T-helper 2 cell treated with Interferon-gamma antibody and Interleukin-4, amounts not matched to agents 5 μg/mL and 100 μg/mL, for 36 hours (primary cell): ENCODE data around the gene C1QTNF12.
"Not testable (repeated sequence)": the region's sequence is repeated elsewhere in the genome, so short reads cannot be mapped to it uniquely, and the experiment has no call there.

ENCODE experiments used
- DNase-seq: peaks from one replicate; pipeline ENCODE4 v3.0.0; 2021; ENCODE audit warnings: low spot score
- H3K27ac Mint-ChIP-seq: one replicate; pipeline ENCODE4 v1.8.0; 2021; ENCODE audit warnings: mild to moderate bottlenecking, mixed read lengths
- H3K27me3 Mint-ChIP-seq: one replicate; pipeline ENCODE4 v1.8.0; 2021; ENCODE audit warnings: low read depth, mixed read lengths
- H3K36me3 Mint-ChIP-seq: one replicate; pipeline ENCODE4 v1.8.0; 2021; ENCODE audit warnings: low read depth, mixed read lengths
- H3K4me1 Mint-ChIP-seq: one replicate; pipeline ENCODE4 v1.8.0; 2021; ENCODE audit warnings: low read depth, mixed read lengths
- H3K4me3 Mint-ChIP-seq: one replicate; pipeline ENCODE4 v1.8.0; 2022; ENCODE audit warnings: mild to moderate bottlenecking, moderate library complexity, mixed read lengths
- H3K9me3 Mint-ChIP-seq: one replicate; pipeline ENCODE4 v1.8.0; 2021; ENCODE audit warnings: mixed read lengths

C1QTNF12 gene

GRCh38 chr1:1259119-1259488, 12.6 kb upstream of the C1QTNF12 start:
- no peak for DNase-seq
- H3K36me3 Mint-ChIP-seq: peaks cover 44% of the 10 kb centered on the region

GRCh38 chr1:1256956-1257871, 10.7 kb upstream of the C1QTNF12 start:
- Mint-ChIP-seq H3K36me3 (peaks cover 48% of the 10 kb centered on the region), H3K9me3 (no peaks in the 10 kb centered on the region), H3K27me3 (no peaks in the 10 kb centered on the region), H3K4me3 (no peak overlapping the region), H3K27ac (peak overlapping the region; percentile 54), H3K4me1 (peaks cover 5% of the 10 kb centered on the region)
- DNase-seq: no peak

More at GRCh38 chr1:1259119-1259488, 12.6 kb upstream of the C1QTNF12 start:
- Mint-ChIP-seq H3K27me3 (no peaks in the 10 kb centered on the region), H3K9me3 (no peaks in the 10 kb centered on the region), H3K4me1 (peaks cover 5% of the 10 kb centered on the region), H3K27ac (no peak overlapping the region), H3K4me3 (no peak overlapping the region)

GRCh38 chr1:1255611-1256010, 9.1 kb upstream of the C1QTNF12 start:
- H3K27me3 Mint-ChIP-seq: no peaks in the 10 kb centered on the region
- peaks cover 8% of the 10 kb centered on the region for H3K4me1 Mint-ChIP-seq
- H3K27ac Mint-ChIP-seq: no peak overlapping the region
- no peak overlapping the region for H3K4me3 Mint-ChIP-seq
- no peak for DNase-seq
- peaks cover 46% of the 10 kb centered on the region for H3K36me3 Mint-ChIP-seq
- no peaks in the 10 kb centered on the region for H3K9me3 Mint-ChIP-seq

GRCh38 chr1:1255078-1255477, 8.6 kb upstream of the C1QTNF12 start:
- Mint-ChIP-seq H3K4me3 (no peak overlapping the region), H3K27me3 (no peaks in the 10 kb centered on the region), H3K4me1 (peaks cover 10% of the 10 kb centered on the region), H3K36me3 (peaks cover 42% of the 10 kb centered on the region), H3K27ac (no peak overlapping the region), H3K9me3 (no peaks in the 10 kb centered on the region)
- no peak for DNase-seq

GRCh38 chr1:1254667-1254998, 8.1 kb upstream of the C1QTNF12 start:
- Mint-ChIP-seq H3K27ac (no peak overlapping the region), H3K4me1 (peaks cover 10% of the 10 kb centered on the region), H3K36me3 (peaks cover 38% of the 10 kb centered on the region), H3K27me3 (no peaks in the 10 kb centered on the region), H3K4me3 (no peak overlapping the region), H3K9me3 (no peaks in the 10 kb centered on the region)
- DNase-seq: no peak

GRCh38 chr1:1253972-1254666, 7.6 kb upstream of the C1QTNF12 start:
- H3K27ac Mint-ChIP-seq: no peak overlapping the region
- no peaks in the 10 kb centered on the region for H3K9me3 Mint-ChIP-seq
- H3K27me3 Mint-ChIP-seq: no peaks in the 10 kb centered on the region
- no peak overlapping the region for H3K4me3 Mint-ChIP-seq
- peaks cover 10% of the 10 kb centered on the region for H3K4me1 Mint-ChIP-seq
- DNase-seq: no peak
- H3K36me3 Mint-ChIP-seq: peaks cover 35% of the 10 kb centered on the region

- Mint-ChIP-seq H3K4me1 (peaks cover 10% of the 10 kb centered on the region), H3K27ac (no peak overlapping the region), H3K4me3 (no peak overlapping the region), H3K36me3 (peaks cover 35% of the 10 kb centered on the region), H3K9me3 (no peaks in the 10 kb centered on the region), H3K27me3 (no peaks in the 10 kb centered on the region)
- no peak for DNase-seq
Measured at GRCh38 chr1:1253314-1253713, 6.8 kb upstream of the C1QTNF12 start.

- DNase-seq: peak; percentile 69
- peaks cover 3% of the 10 kb centered on the region for H3K27me3 Mint-ChIP-seq
Measured at GRCh38 chr1:1250786-1251284, 4.3 kb upstream of the C1QTNF12 start.

GRCh38 chr1:1248009-1248913, 1.7 kb upstream of the C1QTNF12 start:
- H3K4me3 Mint-ChIP-seq, H3K4me1 Mint-ChIP-seq, DNase-seq, H3K9me3 Mint-ChIP-seq, H3K27ac Mint-ChIP-seq, H3K27me3 Mint-ChIP-seq: not testable (repeated sequence)
- peaks cover 14% of the 10 kb centered on the region for H3K36me3 Mint-ChIP-seq

More at GRCh38 chr1:1250786-1251284, 4.3 kb upstream of the C1QTNF12 start:
- H3K27ac Mint-ChIP-seq: peak overlapping the region; percentile 89
- H3K9me3 Mint-ChIP-seq: no peaks in the 10 kb centered on the region
- peak overlapping the region; percentile 65 for H3K4me3 Mint-ChIP-seq
- H3K4me1 Mint-ChIP-seq: peaks cover 7% of the 10 kb centered on the region
- peaks cover 26% of the 10 kb centered on the region for H3K36me3 Mint-ChIP-seq

GRCh38 chr1:1247341-1247913, 905 bp upstream of the C1QTNF12 start:
- H3K27me3 Mint-ChIP-seq: peaks cover 3% of the 10 kb centered on the region
- DNase-seq: no peak
- no peak overlapping the region for H3K27ac Mint-ChIP-seq
- peaks cover 6% of the 10 kb centered on the region for H3K36me3 Mint-ChIP-seq
- no peak overlapping the region for H3K4me3 Mint-ChIP-seq
- H3K9me3 Mint-ChIP-seq: no peaks in the 10 kb centered on the region
- peaks cover 7% of the 10 kb centered on the region for H3K4me1 Mint-ChIP-seq

- Mint-ChIP-seq H3K9me3 (no peaks in the 10 kb centered on the region), H3K27ac (no peak overlapping the region), H3K36me3 (peaks cover 2% of the 10 kb centered on the region), H3K4me3 (no peak overlapping the region), H3K4me1 (peaks cover 5% of the 10 kb centered on the region), H3K27me3 (peaks cover 3% of the 10 kb centered on the region)
- no peak for DNase-seq
Measured at GRCh38 chr1:1245817-1246576, 525 bp downstream of the C1QTNF12 start.

- Mint-ChIP-seq H3K9me3 (no peaks in the 10 kb centered on the region), H3K4me1 (peaks cover 2% of the 10 kb centered on the region), H3K4me3 (no peak overlapping the region), H3K27me3 (peaks cover 3% of the 10 kb centered on the region), H3K36me3 (no peaks in the 10 kb centered on the region), H3K27ac (no peak overlapping the region)
- DNase-seq: no peak
Measured at GRCh38 chr1:1245178-1245816, 1.2 kb downstream of the C1QTNF12 start.
